Liver (tissue), 3 donors: ENCODE results near the gene ZC3H11A.

ENCODE experiments used
- CTCF ChIP-seq: fragments of 150-350 bp; IDR thresholded peaks from 2 replicates; pipeline ENCODE4 v1.5.1; 2017; ENCODE audit warnings: improper control_type of control experiment, low read depth, low read length; ENCODE audit not compliant: missing input control
- EGR1 ChIP-seq, 2 donors: IDR thresholded peaks; 2 replicates each; pipeline ENCODE4 v1.6.1; 2016 to 2018; ENCODE audit warnings: antibody characterized with exemption in 2 of 2, low read depth in 2 of 2
- FOXA1 ChIP-seq: IDR thresholded peaks from 2 replicates; pipeline ENCODE4 v1.6.1; 2016; ENCODE audit warnings: antibody characterized with exemption
- FOXA2 ChIP-seq: IDR thresholded peaks from 2 replicates; pipeline ENCODE4 v1.6.1; 2016; ENCODE audit warnings: antibody characterized with exemption
- GABPA ChIP-seq, 2 donors: IDR thresholded peaks in 1 of 2; conservative IDR thresholded peaks in 1 of 2; 2 replicates each; pipeline ENCODE4 v1.6.1; 2016; ENCODE audit warnings: antibody characterized with exemption in 2 of 2, mild to moderate bottlenecking in 1 of 2, moderate library complexity in 1 of 2
- MAX ChIP-seq: IDR thresholded peaks from 2 replicates; pipeline ENCODE4 v1.6.1; 2016; ENCODE audit warnings: antibody characterized with exemption
- RAD21 ChIP-seq, 2 donors: IDR thresholded peaks; 2 replicates each; pipeline ENCODE4 v1.6.1; 2016; ENCODE audit warnings: antibody characterized with exemption in 2 of 2, mild to moderate bottlenecking in 2 of 2
- TAF1 ChIP-seq: conservative IDR thresholded peaks from 2 replicates; pipeline ENCODE4 v1.6.1; 2016; ENCODE audit warnings: antibody characterized with exemption, mild to moderate bottlenecking
- ZBTB33 ChIP-seq: IDR thresholded peaks from 2 replicates; pipeline ENCODE4 v1.6.1; 2016; ENCODE audit warnings: antibody characterized with exemption
- donor health status: healthy.
- donor health status: healthy.

GRCh38 chr1:203796236-203796605, 798 bp downstream of the ZC3H11A start:
- TF ChIP-seq CTCF (no peak), MAX (no peak), GABPA (IDR thresholded peaks at IDR 0.05 in 1 of 2, conservative IDR thresholded peaks at IDR 0.05 in 1 of 2) (no peak), FOXA1 (no peak), EGR1 (IDR thresholded peaks at IDR 0.05; ENCODE audit: low read depth in 2 of 2) (no peak), ZBTB33 (no peak), TAF1 (no peak), RAD21 (IDR thresholded peaks at IDR 0.05) (no peak), FOXA2 (no peak)
